HCT116 (cell line): ENCODE measurements around the gene PRR20C. TPM values are rescaled to one million over a fixed set of nuclear protein-coding genes. Genes with fewer than 3 reads are reported as not detected.
"Not testable (repeated sequence)": the region's sequence is repeated elsewhere in the genome, so short reads cannot be mapped to it uniquely, and the experiment has no call there.

ENCODE experiments used
- ATAC-seq: fragments of 200-7000 bp; cut with Tn5 transposase; 2 replicates; pipeline ENCODE4 v1.9.1; 2020; ENCODE audit warnings: mild to moderate bottlenecking, moderate library complexity
- Bru-seq: library from RNA; stranded (reverse); fragments of 400-500 nt; gene quantifications from one replicate; lab custom pipeline; 2021; lab: Mats Ljungman, UMichigan
- BruChase-seq, 2 experiments: library from RNA; stranded (reverse); fragments of 400-500 nt; gene quantifications; one replicate each; lab custom pipeline; 2021; lab: Mats Ljungman, UMichigan
- BruUV-seq: library from RNA; stranded (reverse); fragments of 400-500 nt; replicated peaks from 2 replicates; lab custom pipeline; 2021; lab: Mats Ljungman, UMichigan
- CTCF ChIA-PET: fragments of 300-600 bp; sonication (Branson Sonifier 250); formaldehyde crosslinking; loops from one replicate; lab custom pipeline; 2021; ENCODE audit warnings: antibody characterized with exemption; lab: Charles Lee
- POLR2A ChIA-PET: fragments of 300-600, 350-600 bp; sonication (Branson Sonifier 250); formaldehyde crosslinking; loops from one replicate; lab custom pipeline; 2021; ENCODE audit warnings: antibody characterized with exemption; lab: Charles Lee
- RAD21 ChIA-PET, 2 experiments: fragments of 300-600 bp; sonication (Branson Sonifier 250); formaldehyde crosslinking; loops; one replicate each; lab custom pipeline; 2023; ENCODE audit warnings: low total read pairs in 2 of 2; ENCODE audit not compliant: uncharacterized antibody in 2 of 2, unreplicated experiment in 2 of 2, low non-redundant PET in 1 of 2; lab: Charles Lee
- DNase-seq: peaks from one replicate; pipeline ENCODE4 v3.0.0-alpha.2; 2010; ENCODE audit warnings: low read depth, low spot score
- H2AFZ ChIP-seq: fragments of 200-600 bp; shearing (Covaris generic), sonication (generic); 2 replicates; pipeline ENCODE4 v1.6.1; 2017; ENCODE audit warnings: low read depth, mixed run types, mixed read lengths, antibody characterized with exemption, low read length; ENCODE audit not compliant: poor library complexity, severe bottlenecking
- H3K27ac ChIP-seq: 2 replicates; pipeline ENCODE4 v1.5.1; 2012; ENCODE audit warnings: low read depth, low read length
- H3K27me3 ChIP-seq: fragments of 200-600 bp; sonication (generic); 2 replicates; pipeline ENCODE4 v1.6.1; 2016; ENCODE audit warnings: mixed run types, low read length, mixed read lengths; ENCODE audit not compliant: insufficient read depth
- H3K36me3 ChIP-seq, 2 experiments: fragments of 200-500 bp in 1 of 2; fragments of 200-600 bp in 1 of 2; sonication (Bioruptor generic) in 1 of 2; sonication (generic) in 1 of 2; 2 replicates each; pipeline versions ENCODE4 v1.5.1 to v1.6.1; 2014 to 2016; ENCODE audit warnings: low read length in 2 of 2, inconsistent platforms in 1 of 2, mixed read lengths in 1 of 2, mixed run types in 1 of 2; ENCODE audit not compliant: insufficient read depth in 2 of 2, control insufficient read depth in 1 of 2
- H3K4me1 ChIP-seq, 2 experiments: fragments of 200-600 bp in 1 of 2; sonication (generic) in 1 of 2; 2 replicates each; pipeline versions ENCODE4 v1.5.1 to v1.6.1; 2012 to 2017; ENCODE audit warnings: low read length in 2 of 2, inconsistent platforms in 1 of 2, mild to moderate bottlenecking in 1 of 2, mixed read lengths in 1 of 2, mixed run types in 1 of 2, moderate library complexity in 1 of 2; ENCODE audit not compliant: insufficient read depth in 2 of 2, control insufficient read depth in 1 of 2
- H3K4me2 ChIP-seq: fragments of 200-600 bp; sonication (generic); 2 replicates; pipeline ENCODE4 v1.6.1; 2017; ENCODE audit warnings: mixed run types, low read length, mixed read lengths
- H3K4me3 ChIP-seq, 2 experiments: fragments of 200-600 bp in 1 of 2; sonication (generic) in 1 of 2; replicated peaks in 1 of 2; 2 replicates each; pipeline ENCODE4 v1.5.1; 2011 to 2016; ENCODE audit warnings: low read length in 2 of 2, control low read depth in 1 of 2, low read depth in 1 of 2, mild to moderate bottlenecking in 1 of 2, mixed read lengths in 1 of 2, mixed run types in 1 of 2
- H3K79me2 ChIP-seq: fragments of 200-600 bp; sonication (generic); 2 replicates; pipeline ENCODE4 v1.6.1; 2017; ENCODE audit warnings: mild to moderate bottlenecking, mixed run types, low read length, moderate library complexity, mixed read lengths; ENCODE audit not compliant: insufficient read depth
- H3K9ac ChIP-seq: fragments of 200-600 bp; sonication (generic); 2 replicates; pipeline ENCODE4 v1.6.1; 2016; ENCODE audit warnings: low read length, mixed read lengths
- H3K9me2 ChIP-seq: fragments of 200-600 bp; sonication (generic), shearing (Covaris generic); 2 replicates; pipeline ENCODE4 v1.6.1; 2017; ENCODE audit warnings: mixed run types, mild to moderate bottlenecking, moderate library complexity; ENCODE audit not compliant: insufficient read depth
- H3K9me3 ChIP-seq, 2 experiments: fragments of 200-500 bp in 1 of 2; fragments of 200-600 bp in 1 of 2; sonication (Bioruptor generic) in 1 of 2; sonication (generic) in 1 of 2; 2 replicates each; pipeline ENCODE4 v1.6.1; 2014 to 2017; ENCODE audit warnings: low read length in 2 of 2, mixed read lengths in 2 of 2, inconsistent platforms in 1 of 2, low read depth in 1 of 2, mild to moderate bottlenecking in 1 of 2, mixed run types in 1 of 2, moderate library complexity in 1 of 2; ENCODE audit not compliant: control insufficient read depth in 1 of 2, insufficient read depth in 1 of 2
- H4K20me1 ChIP-seq: fragments of 200-600 bp; sonication (generic), shearing (Covaris generic); 2 replicates; pipeline ENCODE4 v1.6.1; 2017; ENCODE audit warnings: mixed run types, mild to moderate bottlenecking, moderate library complexity; ENCODE audit not compliant: insufficient read depth
- CEBPB ChIP-seq: IDR thresholded peaks from 2 replicates; pipeline ENCODE4 v1.6.1; 2012; ENCODE audit warnings: low read depth
- EZH2 ChIP-seq: fragments of 200-600 bp; sonication (generic); IDR thresholded peaks from 2 replicates; pipeline ENCODE4 v1.6.1; 2017; ENCODE audit warnings: antibody characterized with exemption, mixed run types
- ZBTB33 ChIP-seq: IDR thresholded peaks from 2 replicates; pipeline ENCODE4 v1.6.1; 2011; ENCODE audit warnings: mild to moderate bottlenecking, low read length, moderate library complexity; ENCODE audit not compliant: insufficient replicate concordance; ENCODE audit errors: extremely low read depth
- ZFX ChIP-seq: fragments of 450-650 bp; IDR thresholded peaks from 2 replicates; pipeline ENCODE4 v1.6.1; 2017
- intact Hi-C: fragments of 100-400 bp; cut with micrococcal nuclease; formaldehyde crosslinking; loops from 2 replicates; pipeline ENCODE4 v1.10.0; 2022
- long read RNA-seq: library from polyadenylated mRNA; unstranded; transcript quantifications from one replicate; pipeline ENCODE4 v2.0.0, GENCODE V29; 2021; ENCODE audit not compliant: unreplicated experiment
- polyA plus RNA-seq: library from polyadenylated mRNA; unstranded; fragments of >200 nt; gene quantifications from 2 replicates; pipeline ENCODE4 v1.2.1, GENCODE V29; 2012; ENCODE audit warnings: missing spikeins
- total RNA-seq: library from RNA; stranded (reverse); gene quantifications from one replicate; pipeline ENCODE4 v1.2.1, GENCODE V29; 2021; ENCODE audit not compliant: unreplicated experiment

The PRR20C gene
- total RNA-seq (not detected), Bru-seq, nascent RNA (not detected), BruChase-seq, experiment 1, labeled RNA remaining after a 6-hour chase (not detected), BruChase-seq, experiment 2, labeled RNA remaining after a 2-hour chase (not detected)
- polyA plus RNA-seq, result not detected in 2 replicates
- long read RNA-seq, result 0 reads

- ATAC-seq, H3K36me3 ChIP-seq, H3K9me2 ChIP-seq, H3K27ac ChIP-seq, H3K9ac ChIP-seq, BruUV-seq, RAD21 ChIA-PET, POLR2A ChIA-PET, H3K79me2 ChIP-seq, H3K4me3 ChIP-seq, H3K27me3 ChIP-seq, H4K20me1 ChIP-seq, H3K4me2 ChIP-seq, DNase-seq, H3K9me3 ChIP-seq, H2AFZ ChIP-seq, CTCF ChIA-PET, intact Hi-C loops, H3K4me1 ChIP-seq: not testable (repeated sequence)
Measured at GRCh38 chr13:57153761-57154160, at the start of gene PRR20C. TSS of gene PRR20C (plus strand) at chr13:57154061. CDS start at chr13:57154448, 387 bp downstream.

- ChIA-PET POLR2A (no interaction called here), CTCF (no interaction called here), RAD21 (no interaction called here)
- no peaks in the 10 kb centered on the region for H3K4me1 ChIP-seq
- peaks cover 16 to 33% of the 10 kb centered on the region in 2 experiments; a peak in 2 of 4 replicates for H3K9me3 ChIP-seq
- no peak overlapping the region for H3K27ac ChIP-seq
- no peak overlapping the region for H3K4me2 ChIP-seq
- DNase-seq (no peak), ATAC-seq (no peak)
- H3K79me2 ChIP-seq, result no peaks in the 10 kb centered on the region
- H3K36me3 ChIP-seq, result no peaks in the 10 kb centered on the region
- no peak overlapping the region for H3K9ac ChIP-seq
- H4K20me1 ChIP-seq, result no peaks in the 10 kb centered on the region
- no peak overlapping the region for H2AFZ ChIP-seq
- intact Hi-C loops, result no loop called here
- no peak for TF ChIP-seq EZH2
- no peak for TF ChIP-seq CEBPB
- TF ChIP-seq ZBTB33, result no peak
- no peak for TF ChIP-seq ZFX
- no peaks in the 10 kb centered on the region for H3K27me3 ChIP-seq
- H3K4me3 ChIP-seq, result no peak overlapping the region
- no peaks in the 10 kb centered on the region for H3K9me2 ChIP-seq
- BruUV-seq, result no TSS peak
Measured at GRCh38 chr13:57114945-57115344, 38.9 kb upstream of the PRR20C start.
